HEK293 (cell line): ENCODE data around the gene TARDBP.

Experiments used
- EGR2 ChIP-seq: fragments of 450-650 bp; formaldehyde crosslinking; IDR thresholded peaks from 2 replicates; pipeline ENCODE4 v1.5.1; 2016; ENCODE audit warnings: low read depth, missing biosample characterization, missing genetic modification characterization
- GLIS1 ChIP-seq: fragments of 450-650 bp; formaldehyde crosslinking; IDR thresholded peaks from 2 replicates; pipeline ENCODE4 v1.5.1; 2016; ENCODE audit warnings: missing biosample characterization, missing genetic modification characterization
- HOXD13 ChIP-seq: sonication (generic); formaldehyde crosslinking; IDR thresholded peaks from 2 replicates; pipeline ENCODE4 v1.8.0; 2022; ENCODE audit warnings: missing genetic modification reagents, borderline replicate concordance
- KLF17 ChIP-seq: fragments of 450-650 bp; formaldehyde crosslinking; IDR thresholded peaks from 2 replicates; pipeline ENCODE4 v1.5.1; 2016; ENCODE audit warnings: missing biosample characterization, missing genetic modification characterization
- OVOL3 ChIP-seq: fragments of 450-650 bp; formaldehyde crosslinking; IDR thresholded peaks from 2 replicates; pipeline ENCODE4 v1.5.1; 2016; ENCODE audit warnings: missing biosample characterization, missing genetic modification characterization
- PRDM2 ChIP-seq: fragments of 450-650 bp; formaldehyde crosslinking; IDR thresholded peaks from 2 replicates; pipeline ENCODE4 v1.5.1; 2016; ENCODE audit warnings: missing biosample characterization, missing genetic modification characterization, borderline replicate concordance
- ZBTB44 ChIP-seq: fragments of 450-650 bp; IDR thresholded peaks from 2 replicates; pipeline ENCODE4 v1.5.1; 2018; ENCODE audit warnings: missing biosample characterization, mild to moderate bottlenecking, missing genetic modification characterization
- ZFP3 ChIP-seq: fragments of 450-650 bp; formaldehyde crosslinking; IDR thresholded peaks from 2 replicates; pipeline ENCODE4 v1.5.1; 2016; ENCODE audit warnings: low read depth, missing biosample characterization, missing genetic modification characterization
- ZNF132 ChIP-seq: fragments of 450-650 bp; formaldehyde crosslinking; IDR thresholded peaks from 2 replicates; pipeline ENCODE4 v1.5.1; 2017; ENCODE audit warnings: missing biosample characterization, missing genetic modification characterization, borderline replicate concordance
- ZNF16 ChIP-seq: fragments of 450-650 bp; formaldehyde crosslinking; IDR thresholded peaks from 2 replicates; pipeline ENCODE4 v1.5.1; 2016; ENCODE audit warnings: low read depth, missing biosample characterization, missing genetic modification characterization
- ZNF18 ChIP-seq: fragments of 450-650 bp; formaldehyde crosslinking; IDR thresholded peaks from 2 replicates; pipeline ENCODE4 v1.5.1; 2016; ENCODE audit warnings: missing biosample characterization, missing genetic modification characterization
- ZNF184 ChIP-seq: fragments of 450-650 bp; IDR thresholded peaks from 2 replicates; pipeline ENCODE4 v1.5.1; 2018; ENCODE audit warnings: missing biosample characterization, mild to moderate bottlenecking, missing genetic modification characterization
- ZNF214 ChIP-seq: fragments of 450-650 bp; formaldehyde crosslinking; IDR thresholded peaks from 2 replicates; pipeline ENCODE4 v1.5.1; 2017; ENCODE audit warnings: missing biosample characterization, mild to moderate bottlenecking, missing genetic modification characterization, borderline replicate concordance
- ZNF362 ChIP-seq: fragments of 450-650 bp; formaldehyde crosslinking; IDR thresholded peaks from 2 replicates; pipeline ENCODE4 v1.5.1; 2016; ENCODE audit warnings: missing biosample characterization, missing genetic modification characterization
- ZNF416 ChIP-seq: fragments of 450-650 bp; formaldehyde crosslinking; IDR thresholded peaks from 2 replicates; pipeline ENCODE4 v1.5.1; 2016; ENCODE audit warnings: missing biosample characterization, missing genetic modification characterization
- ZNF692 ChIP-seq: fragments of 450-650 bp; formaldehyde crosslinking; IDR thresholded peaks from 2 replicates; pipeline ENCODE4 v1.5.1; 2016; ENCODE audit warnings: missing biosample characterization, missing genetic modification characterization
- ZNF792 ChIP-seq: fragments of 450-650 bp; formaldehyde crosslinking; IDR thresholded peaks from 2 replicates; pipeline ENCODE4 v1.5.1; 2016; ENCODE audit warnings: missing biosample characterization, missing genetic modification characterization
- TF ChIP-seq, protein P1 (sequence below): fragments of 450-650 bp; formaldehyde crosslinking; conservative IDR thresholded peaks from 2 replicates; pipeline ENCODE4 v1.5.1; 2016; ENCODE audit warnings: low read depth, missing biosample characterization, missing genetic modification characterization
- TF ChIP-seq, protein P2 (sequence below): fragments of 450-650 bp; formaldehyde crosslinking; IDR thresholded peaks from 2 replicates; pipeline ENCODE4 v1.5.1; 2016; ENCODE audit warnings: missing biosample characterization, missing genetic modification characterization

Gene TARDBP

DNA sequence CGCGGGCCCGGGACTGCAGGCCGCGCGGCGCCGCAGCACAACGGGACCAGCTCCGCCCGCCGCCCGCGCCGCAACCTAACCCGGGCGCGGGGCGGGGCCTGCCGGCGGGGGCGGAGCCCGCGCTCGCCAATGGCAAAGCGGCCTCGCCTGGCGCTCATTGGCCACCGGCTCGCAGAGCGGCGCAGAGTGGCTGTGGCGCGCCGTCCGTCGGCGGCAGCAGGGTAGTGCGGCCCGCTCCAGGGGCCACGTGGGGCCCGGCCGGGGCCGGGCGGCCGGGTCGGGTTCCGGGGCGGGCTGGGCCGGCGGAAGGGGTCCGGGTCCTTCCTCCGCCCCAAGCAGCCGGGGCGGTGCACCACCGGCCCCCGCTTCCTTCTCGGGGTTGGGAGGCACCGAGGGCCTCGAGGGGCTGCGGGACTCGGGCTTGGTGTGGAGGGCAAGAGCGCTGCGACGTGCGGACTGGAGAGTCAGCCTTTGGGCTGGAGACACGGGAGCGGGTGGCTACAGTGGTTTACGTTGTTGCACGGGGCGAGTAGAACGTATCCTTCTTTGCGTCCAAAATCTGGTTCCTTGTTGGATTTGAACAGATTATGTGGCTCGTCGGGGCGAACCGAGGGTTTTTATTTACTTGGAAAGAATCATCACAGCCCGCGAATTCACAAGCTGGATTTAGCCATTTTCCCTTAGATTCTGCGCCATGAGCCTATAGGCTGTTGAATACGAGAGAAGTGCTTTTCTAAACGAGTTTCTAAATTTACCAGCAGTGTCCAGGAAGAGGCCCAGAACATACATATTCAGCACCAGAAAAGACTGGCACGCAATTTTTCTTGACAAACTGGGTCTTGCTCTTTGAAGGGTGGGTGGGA lies 47.7 kb downstream of the TARDBP start, which contains the start of gene SRM (continued):
- TF ChIP-seq PRDM2 (tag by site-specific recombination) (no peak), ZBTB44 (tag by site-specific recombination) (no peak), OVOL3 (peak; percentile 57; the same call in 1 of the 2 replicates), ZFP3 (tag by site-specific recombination) (no peak), HOXD13 (CRISPR knock-in tag) (no peak), ZNF132 (no peak), ZNF184 (no peak), GLIS1 (tag by site-specific recombination) (no peak; the same call in 1 of the 2 replicates), ZNF214 (tag by site-specific recombination) (no peak), ZNF692 (tag by site-specific recombination) (peak; percentile 25; the same call in 1 of the 2 replicates), KLF17 (tag by site-specific recombination) (0 out of 2 replicates have a peak, but pooled peaks have one; percentile 57), ZNF16 (tag by site-specific recombination) (no peak), ZNF416 (tag by site-specific recombination) (no peak), EGR2 (tag by site-specific recombination) (no peak), ZNF362 (tag by site-specific recombination) (no peak), ZNF18 (tag by site-specific recombination) (no peak), ZNF792 (tag by site-specific recombination) (no peak)
- TF ChIP-seq, protein P1, sequence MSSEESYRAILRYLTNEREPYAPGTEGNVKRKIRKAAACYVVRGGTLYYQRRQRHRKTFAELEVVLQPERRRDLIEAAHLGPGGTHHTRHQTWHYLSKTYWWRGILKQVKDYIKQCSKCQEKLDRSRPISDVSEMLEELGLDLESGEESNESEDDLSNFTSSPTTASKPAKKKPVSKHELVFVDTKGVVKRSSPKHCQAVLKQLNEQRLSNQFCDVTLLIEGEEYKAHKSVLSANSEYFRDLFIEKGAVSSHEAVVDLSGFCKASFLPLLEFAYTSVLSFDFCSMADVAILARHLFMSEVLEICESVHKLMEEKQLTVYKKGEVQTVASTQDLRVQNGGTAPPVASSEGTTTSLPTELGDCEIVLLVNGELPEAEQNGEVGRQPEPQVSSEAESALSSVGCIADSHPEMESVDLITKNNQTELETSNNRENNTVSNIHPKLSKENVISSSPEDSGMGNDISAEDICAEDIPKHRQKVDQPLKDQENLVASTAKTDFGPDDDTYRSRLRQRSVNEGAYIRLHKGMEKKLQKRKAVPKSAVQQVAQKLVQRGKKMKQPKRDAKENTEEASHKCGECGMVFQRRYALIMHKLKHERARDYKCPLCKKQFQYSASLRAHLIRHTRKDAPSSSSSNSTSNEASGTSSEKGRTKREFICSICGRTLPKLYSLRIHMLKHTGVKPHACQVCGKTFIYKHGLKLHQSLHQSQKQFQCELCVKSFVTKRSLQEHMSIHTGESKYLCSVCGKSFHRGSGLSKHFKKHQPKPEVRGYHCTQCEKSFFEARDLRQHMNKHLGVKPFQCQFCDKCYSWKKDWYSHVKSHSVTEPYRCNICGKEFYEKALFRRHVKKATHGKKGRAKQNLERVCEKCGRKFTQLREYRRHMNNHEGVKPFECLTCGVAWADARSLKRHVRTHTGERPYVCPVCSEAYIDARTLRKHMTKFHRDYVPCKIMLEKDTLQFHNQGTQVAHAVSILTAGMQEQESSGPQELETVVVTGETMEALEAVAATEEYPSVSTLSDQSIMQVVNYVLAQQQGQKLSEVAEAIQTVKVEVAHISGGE, result peak; percentile 95
- TF ChIP-seq, protein P2, sequence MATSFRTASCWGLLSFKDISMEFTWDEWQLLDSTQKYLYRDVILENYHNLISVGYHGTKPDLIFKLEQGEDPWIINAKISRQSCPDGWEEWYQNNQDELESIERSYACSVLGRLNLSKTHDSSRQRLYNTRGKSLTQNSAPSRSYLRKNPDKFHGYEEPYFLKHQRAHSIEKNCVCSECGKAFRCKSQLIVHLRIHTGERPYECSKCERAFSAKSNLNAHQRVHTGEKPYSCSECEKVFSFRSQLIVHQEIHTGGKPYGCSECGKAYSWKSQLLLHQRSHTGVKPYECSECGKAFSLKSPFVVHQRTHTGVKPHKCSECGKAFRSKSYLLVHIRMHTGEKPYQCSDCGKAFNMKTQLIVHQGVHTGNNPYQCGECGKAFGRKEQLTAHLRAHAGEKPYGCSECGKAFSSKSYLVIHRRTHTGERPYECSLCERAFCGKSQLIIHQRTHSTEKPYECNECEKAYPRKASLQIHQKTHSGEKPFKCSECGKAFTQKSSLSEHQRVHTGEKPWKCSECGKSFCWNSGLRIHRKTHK (tag by site-specific recombination), result no peak
